DMS153 (cell line): Measurements from ENCODE around the gene CD302.
"Not testable (repeated sequence)": the region's sequence is repeated elsewhere in the genome, so short reads cannot be mapped to it uniquely, and the experiment has no call there.

Experiments used
- DNase-seq: peaks from one replicate; lab custom pipeline; 2025; lab: John Stamatoyannopoulos, UW

Gene CD302, protein sequence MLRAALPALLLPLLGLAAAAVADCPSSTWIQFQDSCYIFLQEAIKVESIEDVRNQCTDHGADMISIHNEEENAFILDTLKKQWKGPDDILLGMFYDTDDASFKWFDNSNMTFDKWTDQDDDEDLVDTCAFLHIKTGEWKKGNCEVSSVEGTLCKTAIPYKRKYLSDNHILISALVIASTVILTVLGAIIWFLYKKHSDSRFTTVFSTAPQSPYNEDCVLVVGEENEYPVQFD

DNA sequence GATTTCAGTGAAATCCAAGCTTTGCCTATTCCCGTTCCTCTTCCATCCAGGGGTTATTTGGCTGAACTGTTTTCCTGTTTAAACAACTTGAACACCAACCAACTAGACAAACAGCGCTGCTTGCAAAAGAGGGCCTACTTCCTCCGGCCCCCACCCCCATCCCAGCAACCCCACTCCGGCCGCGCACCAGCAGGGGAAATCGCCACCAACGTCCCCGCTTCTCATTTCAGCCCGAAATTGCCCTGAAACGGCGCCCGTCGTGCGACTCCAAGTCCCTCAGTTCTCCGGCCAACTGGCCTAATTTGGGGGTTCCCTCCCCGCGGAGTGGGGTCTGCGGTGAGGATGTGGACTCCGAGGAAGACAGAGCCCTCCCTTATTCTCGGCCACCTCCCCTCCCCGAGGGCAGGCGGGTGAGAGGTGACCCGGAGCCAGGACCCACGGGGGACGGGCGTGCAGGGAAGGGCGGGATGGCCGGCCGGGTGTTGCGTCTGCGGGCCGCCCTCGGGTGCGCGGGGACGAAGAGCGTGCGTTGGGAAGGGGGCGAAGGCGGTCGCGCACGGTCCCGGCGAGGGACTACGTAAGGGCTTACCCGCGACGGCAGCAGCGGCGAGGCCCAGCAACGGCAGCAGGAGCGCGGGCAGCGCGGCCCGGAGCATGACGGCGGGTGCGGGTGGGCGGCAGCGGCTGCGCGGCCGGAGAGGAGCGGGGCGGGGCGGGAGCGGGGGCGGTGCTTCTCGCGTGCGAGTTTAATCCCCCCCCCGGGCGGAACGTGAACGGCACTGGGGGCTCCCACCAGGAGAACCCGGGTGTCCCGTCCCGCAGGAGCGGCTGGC, at the start of gene CD302:
CD302 (minus strand) TSS at position 666 of the 833 bp plus-strand sequence; CDS start at position 656, 10 bp downstream.
- peak; percentile 17 for DNase-seq

DNA sequence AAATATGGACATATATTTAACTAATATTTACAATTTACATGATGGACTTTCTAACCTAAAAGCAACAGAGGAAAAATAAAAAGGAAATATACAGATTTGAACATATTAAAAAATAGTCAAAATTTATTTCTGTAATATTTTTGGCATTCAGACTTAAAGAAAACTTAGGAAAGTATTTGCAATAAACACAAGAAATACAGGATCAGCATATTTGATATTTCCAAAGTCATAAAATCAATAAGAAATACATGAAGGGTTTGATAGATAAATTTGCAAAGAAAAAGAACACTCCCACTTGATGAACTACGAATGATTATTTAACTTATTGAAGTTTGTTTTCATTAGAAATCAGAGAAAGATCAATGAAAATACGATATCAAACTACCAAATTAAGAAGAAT, 48.6 kb upstream of the CD302 start:
- DNase-seq = no peak

DNA sequence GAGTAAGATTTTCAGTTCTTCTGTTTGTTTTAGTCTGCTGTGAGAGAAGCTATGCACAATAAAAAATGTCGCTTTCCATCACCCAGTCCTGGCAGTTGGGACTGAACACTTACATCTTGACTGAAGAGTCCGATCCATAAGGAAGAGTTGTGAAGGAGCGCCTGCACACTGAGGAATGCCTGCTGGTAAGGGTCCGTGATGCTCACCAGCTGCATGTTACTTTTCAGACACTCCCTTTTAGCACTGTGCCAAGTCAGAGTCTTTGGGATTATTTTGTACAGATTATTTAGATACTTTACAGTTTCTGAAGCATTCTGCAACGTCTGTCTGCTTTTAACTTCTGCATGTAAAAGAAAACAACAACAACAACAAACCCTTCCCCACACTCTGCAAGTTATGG, 42.6 kb upstream of the CD302 start:
- DNase-seq = no peak

DNA sequence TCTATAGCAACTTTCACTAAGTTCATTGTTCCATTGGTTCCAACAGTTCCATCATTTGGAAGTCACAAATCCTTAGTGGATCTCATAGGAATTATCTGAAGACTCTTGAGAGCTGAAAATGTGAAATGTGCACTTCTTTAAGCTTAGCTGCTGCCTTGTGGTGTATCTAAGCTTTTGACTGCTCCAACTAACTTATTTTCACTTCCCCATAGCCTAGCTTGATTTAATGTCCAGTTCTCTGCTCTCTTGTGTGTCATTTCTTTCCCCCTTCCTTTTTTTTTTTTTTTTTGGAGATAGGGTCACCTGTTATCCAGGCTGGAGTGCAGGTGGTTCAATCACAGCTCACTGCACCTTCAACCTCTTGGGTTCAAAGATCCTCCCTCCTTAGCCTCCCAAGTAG, 34.9 kb upstream of the CD302 start:
- no peak for DNase-seq

DNA sequence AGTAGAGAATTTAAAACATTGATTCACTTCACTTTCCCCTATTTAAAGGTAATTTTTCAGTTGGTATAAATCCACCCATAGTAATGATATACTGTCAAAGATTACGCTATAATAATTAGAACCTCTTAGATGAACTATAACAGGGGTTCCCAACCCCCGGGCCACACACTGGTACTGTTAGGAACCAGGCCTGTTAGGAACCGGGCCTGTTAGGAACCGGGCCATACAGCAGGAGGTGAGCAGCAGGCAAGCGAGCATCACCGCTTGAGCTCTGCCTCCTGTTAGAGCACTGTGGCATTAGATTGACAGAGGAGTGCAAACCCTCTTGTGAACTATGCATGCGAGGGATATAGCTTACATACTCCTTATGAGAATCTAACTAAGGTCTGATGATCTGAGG, 34.0 kb upstream of the CD302 start:
- DNase-seq = no peak

DNA sequence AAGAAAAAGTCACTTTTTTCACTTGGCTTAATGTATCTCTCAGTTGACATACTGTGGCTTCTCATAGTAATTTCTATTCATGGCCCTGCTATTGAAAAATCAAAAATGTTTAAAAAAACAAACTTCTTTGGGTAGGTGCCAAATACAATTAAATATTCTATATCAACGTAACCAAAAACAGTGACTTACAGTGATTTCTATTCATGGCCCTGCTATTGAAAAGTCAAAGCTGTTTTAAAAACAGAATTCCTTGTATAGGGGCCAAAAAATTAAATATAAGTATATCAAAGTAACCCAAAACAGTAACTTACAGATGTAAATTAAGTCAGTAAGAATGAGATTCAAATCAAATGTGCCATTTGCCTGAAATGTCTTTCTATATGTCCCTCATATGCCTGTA, 31.4 kb upstream of the CD302 start:
- no peak for DNase-seq

DNA sequence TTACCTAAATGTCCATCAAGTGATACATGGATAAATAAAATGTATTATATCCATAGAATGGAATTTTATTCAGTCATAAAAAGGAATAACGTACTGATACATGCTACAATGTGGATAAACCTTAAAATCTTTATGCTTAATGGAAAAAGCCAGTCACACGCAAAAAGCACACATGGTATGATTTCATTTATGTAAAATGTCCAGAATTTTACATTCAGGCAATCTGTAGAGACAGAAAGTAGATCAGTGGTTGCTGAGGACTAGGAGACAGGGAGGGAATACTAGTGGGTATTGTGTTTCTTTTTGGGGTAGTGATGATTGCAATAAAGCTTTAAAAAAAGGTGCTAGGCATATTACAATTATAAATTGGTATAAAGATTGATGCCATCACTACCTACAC, 30.7 kb upstream of the CD302 start:
- no peak for DNase-seq

DNA sequence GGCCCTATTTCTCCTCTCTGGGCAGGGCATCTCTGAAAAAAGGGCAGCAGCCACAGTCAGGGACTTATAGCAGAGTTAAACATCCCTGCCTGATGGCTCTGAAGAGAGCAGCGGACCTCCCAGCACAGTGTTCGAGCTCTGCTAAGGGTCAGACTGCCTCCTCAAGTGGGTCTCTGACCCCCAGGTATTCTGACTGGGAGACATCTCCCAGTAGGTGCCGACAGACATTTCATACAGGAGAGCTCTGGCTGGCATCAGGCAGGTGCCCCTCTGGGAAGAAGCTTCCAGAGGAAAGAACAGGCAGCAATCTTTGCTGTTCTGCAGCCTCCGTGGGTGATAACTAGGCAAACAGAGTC, 24.4 kb upstream of the CD302 start:
- DNase-seq = not testable (repeated sequence)

DNA sequence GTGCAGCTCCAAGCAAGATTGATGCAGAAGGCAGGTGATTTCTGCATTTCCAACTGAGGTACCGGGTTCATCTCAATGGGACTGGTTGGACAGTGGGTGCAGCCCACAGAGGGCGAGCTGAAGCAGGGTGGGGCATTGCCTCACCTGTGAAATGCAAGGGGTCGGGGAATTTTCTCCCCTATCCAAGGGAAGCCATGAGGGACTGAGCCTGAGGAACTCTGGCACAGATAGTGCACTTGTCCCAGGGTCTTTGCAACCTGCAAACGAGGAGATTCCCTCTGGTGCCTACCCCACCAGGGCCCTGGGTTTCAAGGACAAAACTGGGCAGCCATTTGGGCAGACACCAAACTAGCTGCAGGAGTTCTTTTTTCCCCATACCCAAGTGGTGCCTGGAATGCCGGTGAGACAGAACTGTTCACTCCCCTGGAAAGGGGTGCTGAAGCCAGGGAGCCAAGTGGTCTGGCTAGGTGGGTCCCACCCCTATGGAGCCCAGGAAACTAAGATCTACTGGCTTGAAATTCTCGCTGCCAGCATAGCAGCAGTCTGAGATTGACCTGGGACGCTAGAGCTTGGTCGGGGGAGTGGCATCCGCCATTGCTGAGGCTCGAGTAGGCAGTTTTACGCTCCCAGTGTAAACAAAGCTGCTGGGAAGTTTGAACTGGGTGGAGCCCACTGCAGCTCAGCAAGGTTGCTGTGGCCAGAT, 23.9 kb upstream of the CD302 start:
- DNase-seq = peak; percentile 37

DNA sequence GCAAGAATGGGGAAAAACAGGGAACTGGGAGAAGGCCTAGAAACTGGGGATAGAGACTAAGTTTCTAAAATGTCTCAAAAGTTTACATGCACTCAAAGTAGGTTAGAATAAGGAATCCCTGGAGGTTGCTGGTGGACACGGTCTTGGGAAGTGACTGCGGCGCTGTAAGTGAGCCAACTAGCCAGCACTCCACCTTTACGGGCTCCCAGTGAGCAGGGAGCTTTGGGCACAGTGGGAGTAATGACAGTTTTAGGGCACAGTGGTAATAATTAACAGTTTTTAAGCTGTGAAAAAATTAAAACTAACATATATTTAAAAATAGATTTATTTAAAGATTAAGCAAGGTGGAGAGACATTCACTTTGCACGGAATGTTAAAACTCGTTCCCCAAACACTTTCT, 20.9 kb upstream of the CD302 start:
- DNase-seq = no peak

DNA sequence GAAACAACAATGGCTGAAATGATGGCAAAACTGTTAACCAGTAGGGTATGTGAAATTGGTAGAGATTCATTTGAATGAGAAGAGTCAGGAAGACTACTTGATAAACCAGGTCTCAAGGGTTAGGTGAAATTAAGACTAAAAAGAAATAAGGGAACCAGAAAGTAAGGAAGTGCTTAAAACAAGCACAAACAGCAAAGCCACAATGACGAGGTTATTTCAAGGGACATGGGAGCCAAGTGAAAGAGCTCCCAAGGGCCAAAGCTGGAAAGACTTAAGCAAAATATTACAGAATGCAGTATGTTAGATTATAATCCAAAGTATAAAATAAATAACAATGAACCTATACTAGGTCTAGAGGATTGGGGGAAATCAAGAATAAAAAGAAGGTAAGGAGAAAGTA, 19.3 kb upstream of the CD302 start:
- no peak for DNase-seq

DNA sequence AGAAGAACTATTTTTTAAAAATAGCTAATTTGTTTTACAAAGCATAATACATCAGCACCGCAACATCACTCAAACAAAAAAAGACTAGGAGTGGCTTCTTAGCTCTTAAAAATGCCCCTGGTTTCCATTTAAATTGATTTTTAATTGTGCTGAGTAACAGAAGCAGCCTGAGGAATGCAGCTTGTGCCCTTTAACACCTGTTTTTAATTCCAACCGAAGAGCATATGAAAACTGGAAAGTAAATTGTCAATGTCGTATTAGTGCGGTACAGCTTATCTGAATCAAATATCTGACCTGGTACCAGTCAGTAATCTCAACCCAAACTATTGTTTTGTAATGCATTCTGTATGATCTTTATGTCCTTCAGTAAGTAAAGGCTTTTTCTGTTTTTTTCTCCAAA, 13.2 kb upstream of the CD302 start:
- no peak for DNase-seq

DNA sequence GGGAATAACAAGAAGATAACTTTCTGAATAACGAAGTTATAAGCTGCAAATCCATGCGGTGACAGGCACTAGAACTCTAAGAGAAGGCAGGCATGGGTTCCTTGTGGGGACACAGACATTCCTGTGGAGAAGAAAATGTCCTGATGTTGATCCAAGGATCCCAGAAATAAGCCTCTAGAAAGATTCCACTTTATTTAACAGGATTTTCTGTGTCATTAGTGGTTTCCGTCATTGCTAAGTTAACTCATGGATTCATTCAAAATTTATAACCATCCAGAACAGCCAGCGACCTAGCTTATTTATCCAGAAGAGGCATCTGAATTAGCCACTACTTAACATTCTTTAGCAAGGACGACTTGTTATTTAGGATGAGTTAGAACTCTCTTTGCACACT, 10.0 kb upstream of the CD302 start:
- DNase-seq = no peak

DNA sequence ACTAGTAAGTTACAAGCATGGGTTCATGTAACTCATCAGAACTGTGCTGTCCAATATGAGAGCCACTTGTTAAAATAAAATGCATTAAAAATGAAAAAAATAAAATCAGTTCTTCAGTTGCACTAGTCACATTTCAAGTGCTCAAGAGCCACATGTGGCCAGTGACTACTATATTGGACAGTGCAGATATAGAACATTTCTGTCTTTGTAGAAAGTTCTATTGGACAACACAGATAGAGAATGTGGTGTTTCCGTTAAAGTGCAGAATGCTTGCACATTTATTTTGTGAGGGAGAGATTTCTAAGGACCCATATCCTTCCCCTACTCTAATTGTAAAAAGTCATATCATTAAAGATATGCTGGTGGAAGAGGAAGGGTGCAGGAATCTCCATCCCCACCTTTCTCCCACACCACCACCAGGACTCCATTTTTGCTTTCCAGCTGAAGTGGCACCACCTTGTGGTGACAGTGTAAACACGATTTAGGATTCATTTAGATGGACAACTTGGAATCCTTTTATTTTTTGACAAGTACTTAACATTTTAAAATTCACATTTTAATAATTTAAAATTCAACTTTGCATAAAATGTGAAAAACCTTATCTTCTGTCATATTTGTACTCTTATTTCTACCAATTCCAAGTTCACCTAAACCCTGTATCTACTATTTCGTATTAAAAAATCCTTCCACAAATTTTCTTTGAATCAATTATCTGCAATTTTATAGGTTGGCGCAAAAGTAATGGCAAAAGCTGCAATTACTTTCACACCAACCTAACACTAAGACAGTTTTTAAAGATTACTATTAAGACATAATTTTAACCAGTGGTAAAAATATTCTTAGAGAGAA, 9.4 kb upstream of the CD302 start:
- peak; percentile 13 for DNase-seq

DNA sequence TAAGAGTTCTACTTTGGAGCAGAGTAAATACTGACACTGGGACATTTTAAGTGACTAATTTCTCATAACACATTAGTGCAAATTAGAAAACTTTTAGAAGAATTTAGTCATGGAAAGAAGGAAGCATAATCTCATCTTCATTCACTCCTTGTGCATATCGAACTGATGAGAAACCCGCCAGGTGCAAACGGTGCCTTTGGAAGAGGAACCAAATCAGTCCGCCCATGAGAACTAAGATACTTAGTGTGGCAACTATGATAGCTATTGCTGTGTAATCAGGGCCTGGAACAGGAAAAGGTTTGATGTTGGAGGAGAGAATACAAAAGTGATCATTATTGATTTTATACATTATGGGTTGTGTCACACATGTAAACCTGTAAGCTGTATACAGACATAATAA, 6.9 kb upstream of the CD302 start:
- DNase-seq = no peak

DNA sequence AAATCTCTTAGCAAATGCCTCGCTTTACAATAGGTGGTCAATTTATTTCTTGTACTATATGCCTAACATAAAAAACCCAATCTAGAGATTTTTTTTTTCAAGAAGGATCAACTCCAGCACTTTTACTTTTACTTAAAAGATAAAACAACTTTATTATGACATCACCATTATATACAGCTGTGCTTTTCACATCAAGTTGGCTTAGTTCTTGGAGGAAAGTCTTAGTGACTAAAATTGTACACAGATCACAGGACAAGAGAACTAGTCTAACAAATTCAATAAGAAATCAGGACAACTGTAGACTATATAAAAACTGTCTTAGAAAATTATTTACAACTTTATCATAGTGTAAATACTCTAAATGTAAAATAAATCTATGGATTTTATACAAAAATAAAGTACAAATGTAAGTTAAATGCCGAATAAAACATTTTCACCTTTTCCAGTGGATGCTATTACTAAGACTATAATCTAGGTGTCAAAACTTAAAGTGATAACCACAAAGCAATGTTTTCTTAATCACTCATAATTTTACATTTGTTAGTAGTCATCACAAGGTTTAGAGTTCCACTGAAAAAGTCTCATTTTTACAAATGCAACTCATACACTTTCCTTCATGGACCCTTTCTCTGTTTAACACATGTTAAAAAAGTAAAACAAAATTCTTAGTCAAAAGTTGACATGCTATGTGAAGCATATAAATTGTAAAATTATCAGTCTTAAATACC, 5.4 kb upstream of the CD302 start:
- no peak for DNase-seq

DNA sequence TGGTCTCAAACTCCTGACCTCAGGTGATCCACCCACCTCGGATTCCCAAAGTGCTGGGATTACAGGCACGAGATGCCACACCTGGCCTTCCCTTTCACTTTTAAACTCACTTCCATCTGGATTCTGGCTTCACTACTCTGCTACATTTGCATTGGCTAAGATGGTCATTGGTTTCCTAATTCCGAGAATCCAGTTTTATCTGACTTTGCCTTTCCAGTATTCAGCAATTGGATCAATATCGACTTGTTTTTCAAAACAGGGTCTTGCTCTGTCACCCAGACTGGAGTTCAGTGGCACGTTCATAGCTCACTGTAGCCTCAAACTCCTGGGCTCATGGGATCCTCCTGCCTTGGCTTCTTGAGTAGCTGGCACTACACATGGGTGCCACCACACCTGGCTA, 4.7 kb upstream of the CD302 start:
- no peak for DNase-seq

DNA sequence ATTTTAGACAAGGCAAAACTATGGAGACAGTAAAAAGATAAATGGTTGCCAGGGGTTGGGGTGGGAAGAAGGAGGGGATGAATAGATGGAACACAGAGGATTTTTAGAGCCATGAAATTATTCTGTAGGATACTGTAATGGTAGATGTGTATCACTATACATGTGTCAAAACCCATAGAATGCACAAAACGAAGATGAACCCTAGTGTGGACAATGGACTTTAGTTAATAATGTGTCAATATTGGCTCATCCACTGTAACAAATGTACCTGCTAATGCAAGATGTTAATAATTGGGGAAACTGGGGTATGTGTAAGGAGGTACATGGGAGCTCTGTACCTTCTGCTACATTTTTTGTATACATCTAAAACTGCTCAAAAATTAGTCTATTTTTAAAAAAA, 1.8 kb upstream of the CD302 start:
- DNase-seq = no peak

DNA sequence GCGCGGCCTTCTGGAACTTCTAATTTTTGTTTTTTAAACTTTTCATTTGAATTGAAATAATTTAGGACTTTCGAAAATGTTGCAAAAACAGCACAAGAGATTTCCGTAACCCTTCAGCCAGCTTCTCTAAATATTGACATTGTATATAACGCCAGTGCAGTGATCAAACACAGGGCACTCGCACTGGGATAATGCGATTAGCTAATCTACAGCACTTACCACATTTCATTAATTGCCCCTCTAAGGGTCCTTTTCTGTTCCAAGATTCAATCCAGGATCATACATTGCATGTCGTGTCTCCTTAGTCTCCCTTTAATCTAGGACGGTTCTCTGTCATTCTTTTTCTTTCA, 343 bp upstream of the CD302 start:
- no peak for DNase-seq

DNA sequence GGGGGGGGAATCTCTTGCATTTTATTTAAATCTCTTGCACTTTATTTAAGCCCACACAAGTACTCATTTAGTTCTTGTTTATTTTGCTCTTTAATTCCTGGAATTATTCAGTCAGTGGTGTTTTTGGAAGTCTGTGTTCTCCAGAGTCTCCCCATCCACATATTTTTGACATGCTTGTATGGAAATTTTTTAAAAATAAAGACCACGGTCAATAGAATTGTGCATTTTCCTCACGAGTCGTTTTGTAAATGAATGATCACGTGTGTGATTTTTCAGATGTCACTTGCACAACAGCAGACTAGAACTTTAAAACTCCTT, 824 bp downstream of the CD302 start:
- DNase-seq = no peak

DNA sequence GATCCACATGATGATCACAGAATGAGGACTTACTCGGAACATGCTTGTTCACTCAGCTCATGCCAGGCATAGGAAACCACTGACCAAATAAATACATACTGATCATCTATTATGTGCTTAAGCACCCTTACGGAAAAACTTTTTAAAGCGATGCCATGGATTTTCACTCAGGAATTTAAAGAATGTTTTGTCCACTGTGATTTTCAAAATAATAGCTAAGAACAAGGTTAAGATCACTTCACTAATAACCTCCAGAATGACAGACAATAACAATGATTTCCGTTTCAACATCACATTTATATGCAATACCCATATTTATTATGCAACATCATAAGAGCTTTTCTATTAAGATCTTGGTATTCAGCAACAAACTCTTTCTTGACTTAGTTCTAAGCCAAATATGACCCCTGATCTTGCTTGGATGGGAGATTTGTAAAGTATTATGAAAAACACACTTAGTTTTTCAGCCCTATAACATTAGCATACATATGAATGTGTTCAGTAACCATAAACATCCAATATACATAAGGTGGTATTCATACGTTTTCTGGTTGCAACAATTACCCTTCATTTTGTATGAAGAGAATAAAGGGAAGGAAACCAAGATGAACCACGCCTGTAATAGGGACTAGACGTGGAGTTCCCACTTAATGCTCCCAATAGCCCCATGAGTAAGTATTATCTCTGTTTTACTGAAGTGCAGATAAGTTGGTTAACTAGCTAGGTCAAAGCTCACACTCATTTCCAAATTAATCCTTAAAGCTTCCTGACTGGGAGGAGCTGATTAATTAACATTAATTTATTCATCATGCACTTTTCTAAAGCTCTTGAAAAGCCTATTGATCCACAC, 1.9 kb downstream of the CD302 start:
- DNase-seq = no peak
